ENCODE results near the gene XBP1. TPM values are rescaled to one million over a fixed set of nuclear protein-coding genes. Genes with fewer than 3 reads are reported as not detected.
"Not testable (repeated sequence)": the region's sequence is repeated elsewhere in the genome, so short reads cannot be mapped to it uniquely, and the experiment has no call there.

Gene XBP1
- polyA plus RNA-seq, 1 donor from 2014 or later = 147 TPM

DNA sequence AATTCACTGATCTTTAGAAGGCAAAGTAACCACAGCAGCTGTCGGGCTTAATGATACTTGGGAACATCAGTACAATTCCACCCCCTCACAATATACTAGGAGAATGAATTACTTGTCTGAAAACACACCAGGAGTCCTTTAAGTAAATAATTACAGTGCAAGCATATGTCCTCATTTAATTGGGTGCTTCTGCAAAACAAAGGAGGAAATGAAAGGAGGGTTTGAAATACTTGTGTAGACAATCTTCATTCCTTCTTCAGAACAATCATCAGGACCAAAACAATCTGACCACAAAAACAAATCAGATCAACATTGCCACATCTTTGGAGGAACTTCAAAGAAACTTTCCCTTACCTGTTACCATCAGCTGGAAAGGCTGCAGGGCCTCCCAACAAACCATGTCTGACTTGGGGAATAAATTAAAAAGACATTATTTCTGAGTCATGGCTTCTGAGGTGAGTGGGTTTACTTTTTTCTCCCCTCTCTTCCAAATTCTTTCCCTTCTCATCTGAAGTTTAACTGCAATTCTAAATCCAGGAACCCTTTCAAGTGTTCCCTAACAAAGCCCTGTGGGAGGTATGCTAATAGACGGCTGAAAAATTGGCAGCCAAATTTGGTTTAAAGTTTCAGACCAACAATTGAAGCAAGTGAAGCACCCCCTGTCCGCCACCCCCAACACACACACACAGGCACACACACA, 40.4 kb downstream of the XBP1 start:
- H3K4me1 Mint-ChIP-seq = peaks cover 13 to 18% (median 17%) of the 10 kb centered on the region in 3 donors
- H3K27ac Mint-ChIP-seq = peak overlapping the region in 2 of 3 donors; percentile 34 to 90
- H3K9me3 Mint-ChIP-seq = no peaks in the 10 kb centered on the region
- H3K4me3 Mint-ChIP-seq = peak overlapping the region; percentile 72 to 89 (median 80)
- peaks cover 7% of the 10 kb centered on the region for H3K36me3 Mint-ChIP-seq
- H3K27me3 Mint-ChIP-seq = no peaks in the 10 kb centered on the region

- H3K9me3 Mint-ChIP-seq, H3K4me3 Mint-ChIP-seq, H3K36me3 Mint-ChIP-seq, H3K4me1 Mint-ChIP-seq, H3K27me3 Mint-ChIP-seq: not testable (repeated sequence)
- peak overlapping the region in 1 of 3 donors; percentile 46 for H3K27ac Mint-ChIP-seq
Observed at GRCh38 chr22:28754512-28754911, 45.9 kb downstream of the XBP1 start.

- peaks cover 15% of the 10 kb centered on the region for H3K36me3 Mint-ChIP-seq
- H3K9me3 Mint-ChIP-seq = no peaks in the 10 kb centered on the region
Observed at GRCh38 chr22:28750471-28750881, 49.9 kb downstream of the XBP1 start.

More at GRCh38 chr22:28750471-28750881, 49.9 kb downstream of the XBP1 start:
- H3K4me3 Mint-ChIP-seq = no peak overlapping the region
- H3K4me1 Mint-ChIP-seq = peaks cover 0 to 8% (median 6%) of the 10 kb centered on the region in 3 donors
- no peaks in the 10 kb centered on the region for H3K27me3 Mint-ChIP-seq
- H3K27ac Mint-ChIP-seq = no peak overlapping the region

Other genes starting within 250 kb of the XBP1 start
- 0.30 TPM for gene TTC28, start 120.7 kb downstream of the XBP1 start, polyA plus RNA-seq
- 19.4 TPM for gene CHEK2, start 58.7 kb downstream of the XBP1 start, polyA plus RNA-seq
- 24.1 TPM for gene HSCB, start 58.5 kb downstream of the XBP1 start, polyA plus RNA-seq
- gene CCDC117, start 27.9 kb downstream of the XBP1 start, polyA plus RNA-seq = 12.0 TPM
- 0.16 TPM for gene ZNRF3, start 83.0 kb upstream of the XBP1 start, polyA plus RNA-seq

Measured in IgD-negative memory B cell (primary cell).